Measurements from ENCODE around the gene SMURF1.

DNA sequence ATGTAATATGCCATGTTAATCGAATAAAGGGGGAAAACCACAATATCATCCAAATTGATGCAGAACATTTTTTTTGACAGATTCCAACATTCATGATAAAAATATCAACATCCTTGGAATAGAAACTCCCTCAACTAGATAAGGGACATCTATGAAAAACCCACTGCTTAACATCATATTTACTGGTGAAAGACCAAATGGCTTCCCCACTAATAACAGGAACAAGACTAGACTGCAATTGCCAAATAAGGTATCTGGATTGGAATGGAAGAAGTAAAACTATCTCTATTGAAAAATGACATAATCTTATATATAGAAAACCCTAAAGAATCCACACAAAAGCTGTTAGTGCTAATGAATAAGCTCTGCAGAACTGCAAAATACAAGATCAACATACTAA, 27.8 kb downstream of the SMURF1 start:
- TF ChIP-seq, protein P1, sequence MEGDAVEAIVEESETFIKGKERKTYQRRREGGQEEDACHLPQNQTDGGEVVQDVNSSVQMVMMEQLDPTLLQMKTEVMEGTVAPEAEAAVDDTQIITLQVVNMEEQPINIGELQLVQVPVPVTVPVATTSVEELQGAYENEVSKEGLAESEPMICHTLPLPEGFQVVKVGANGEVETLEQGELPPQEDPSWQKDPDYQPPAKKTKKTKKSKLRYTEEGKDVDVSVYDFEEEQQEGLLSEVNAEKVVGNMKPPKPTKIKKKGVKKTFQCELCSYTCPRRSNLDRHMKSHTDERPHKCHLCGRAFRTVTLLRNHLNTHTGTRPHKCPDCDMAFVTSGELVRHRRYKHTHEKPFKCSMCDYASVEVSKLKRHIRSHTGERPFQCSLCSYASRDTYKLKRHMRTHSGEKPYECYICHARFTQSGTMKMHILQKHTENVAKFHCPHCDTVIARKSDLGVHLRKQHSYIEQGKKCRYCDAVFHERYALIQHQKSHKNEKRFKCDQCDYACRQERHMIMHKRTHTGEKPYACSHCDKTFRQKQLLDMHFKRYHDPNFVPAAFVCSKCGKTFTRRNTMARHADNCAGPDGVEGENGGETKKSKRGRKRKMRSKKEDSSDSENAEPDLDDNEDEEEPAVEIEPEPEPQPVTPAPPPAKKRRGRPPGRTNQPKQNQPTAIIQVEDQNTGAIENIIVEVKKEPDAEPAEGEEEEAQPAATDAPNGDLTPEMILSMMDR (IDR thresholded peaks at IDR 0.05; ENCODE audit: insufficient read depth, low read depth, low read length): no peak
- TF ChIP-seq EZH2 (IDR thresholded peaks at IDR 0.05; ENCODE audit: insufficient read depth, low read length): no peak
